Breast epithelium (tissue), 3 donors: ENCODE results near the gene APRT.

Source experiments
- POLR2A ChIP-seq: fragments of 450-650 bp; IDR thresholded peaks from one replicate; pipeline ENCODE4 v1.6.1; 2016; ENCODE audit warnings: antibody characterized with exemption, mild to moderate bottlenecking, moderate library complexity
- TF ChIP-seq, protein P1 (sequence below), 3 donors: fragments of 450-650 bp; IDR thresholded peaks; one replicate each; pipeline ENCODE4 v1.5.1; 2016 to 2017; ENCODE audit warnings: antibody characterized with exemption in 3 of 3, mild to moderate bottlenecking in 3 of 3, moderate library complexity in 3 of 3

DNA sequence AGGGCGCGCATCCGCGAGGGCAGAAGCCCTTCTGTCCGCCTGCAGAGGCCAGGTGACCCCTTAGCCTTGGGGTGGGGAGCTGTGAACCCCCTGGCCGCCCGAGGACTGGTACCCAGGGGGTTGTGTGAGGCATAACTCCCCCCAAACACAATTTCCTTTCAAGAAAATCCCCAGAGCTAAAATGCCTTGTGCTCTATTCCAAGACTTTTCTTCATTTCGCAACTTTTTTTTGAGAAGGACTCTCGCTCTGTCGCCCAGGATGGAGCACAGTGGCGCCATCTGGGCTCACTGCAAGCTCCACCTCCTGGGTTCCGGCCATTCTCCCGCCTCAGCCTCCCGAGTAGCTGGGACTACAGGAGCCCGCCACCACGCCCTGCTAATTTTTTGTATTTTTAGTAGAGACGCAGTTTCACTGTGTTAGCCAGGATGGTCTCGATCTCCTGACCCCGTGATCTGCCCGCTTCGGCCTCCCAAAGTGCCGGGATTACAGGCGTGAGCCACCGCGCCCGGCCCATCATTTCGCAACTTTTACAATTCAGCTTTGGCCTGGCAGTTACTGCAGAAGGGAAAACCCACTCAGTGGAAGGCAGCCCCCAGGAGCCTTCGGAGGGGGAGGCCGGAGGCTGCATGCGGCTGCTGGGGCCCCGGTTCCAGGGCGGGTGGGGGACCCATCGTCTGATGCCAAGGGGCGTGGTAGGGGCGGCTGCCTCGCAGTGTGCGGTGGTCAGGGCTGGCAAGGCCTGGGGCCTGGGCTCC, 963 bp upstream of the APRT start:
- no peak for TF ChIP-seq POLR2A
- TF ChIP-seq, protein P1, sequence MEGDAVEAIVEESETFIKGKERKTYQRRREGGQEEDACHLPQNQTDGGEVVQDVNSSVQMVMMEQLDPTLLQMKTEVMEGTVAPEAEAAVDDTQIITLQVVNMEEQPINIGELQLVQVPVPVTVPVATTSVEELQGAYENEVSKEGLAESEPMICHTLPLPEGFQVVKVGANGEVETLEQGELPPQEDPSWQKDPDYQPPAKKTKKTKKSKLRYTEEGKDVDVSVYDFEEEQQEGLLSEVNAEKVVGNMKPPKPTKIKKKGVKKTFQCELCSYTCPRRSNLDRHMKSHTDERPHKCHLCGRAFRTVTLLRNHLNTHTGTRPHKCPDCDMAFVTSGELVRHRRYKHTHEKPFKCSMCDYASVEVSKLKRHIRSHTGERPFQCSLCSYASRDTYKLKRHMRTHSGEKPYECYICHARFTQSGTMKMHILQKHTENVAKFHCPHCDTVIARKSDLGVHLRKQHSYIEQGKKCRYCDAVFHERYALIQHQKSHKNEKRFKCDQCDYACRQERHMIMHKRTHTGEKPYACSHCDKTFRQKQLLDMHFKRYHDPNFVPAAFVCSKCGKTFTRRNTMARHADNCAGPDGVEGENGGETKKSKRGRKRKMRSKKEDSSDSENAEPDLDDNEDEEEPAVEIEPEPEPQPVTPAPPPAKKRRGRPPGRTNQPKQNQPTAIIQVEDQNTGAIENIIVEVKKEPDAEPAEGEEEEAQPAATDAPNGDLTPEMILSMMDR (IDR thresholded peaks at IDR 0.05): no peak
